VCaP (cell line): Measurements from ENCODE around the gene TUBB.

Source experiments
- H3K27ac ChIP-seq: fragments of 450-650 bp; 2 replicates; pipeline ENCODE4 v1.5.1; 2017
- CTCF ChIP-seq: fragments of 450-650 bp; conservative IDR thresholded peaks from 2 replicates; pipeline ENCODE4 v1.5.1; 2017; ENCODE audit warnings: mild to moderate bottlenecking, moderate library complexity

Gene TUBB

GRCh38 chr6:30735668-30736314, 15.6 kb downstream of the TUBB start:
- TF ChIP-seq CTCF = no peak
- H3K27ac ChIP-seq = no peak overlapping the region

GRCh38 chr6:30738532-30738931, 18.4 kb downstream of the TUBB start:
- TF ChIP-seq CTCF = no peak
- H3K27ac ChIP-seq = peak overlapping the region; percentile 44

GRCh38 chr6:30740540-30740870, 20.4 kb downstream of the TUBB start:
- no peak for TF ChIP-seq CTCF
- H3K27ac ChIP-seq = no peak overlapping the region; the same call in 1 of the 2 replicates

GRCh38 chr6:30741063-30741779, 21.1 kb downstream of the TUBB start:
- peak overlapping the region; percentile 84 for H3K27ac ChIP-seq
- no peak for TF ChIP-seq CTCF

GRCh38 chr6:30741789-30742315, 21.7 kb downstream of the TUBB start:
- TF ChIP-seq CTCF = no peak

GRCh38 chr6:30742316-30743098, 22.4 kb downstream of the TUBB start, which contains the start of gene FLOT1:
TSS of gene FLOT1 (minus strand) at chr6:30742687. CDS start at chr6:30742189, 498 bp downstream.
- no peak for TF ChIP-seq CTCF
- peak within 1 kb of the TSS; percentile 84 for H3K27ac ChIP-seq

More at GRCh38 chr6:30741789-30742315, 21.7 kb downstream of the TUBB start:
- peak overlapping the region; percentile 84 for H3K27ac ChIP-seq
